Breast epithelium (tissue), 3 donors: Measurements from ENCODE around the gene CALM1.

Experiments used
- POLR2A ChIP-seq: fragments of 450-650 bp; IDR thresholded peaks from one replicate; pipeline ENCODE4 v1.6.1; 2016; ENCODE audit warnings: antibody characterized with exemption, mild to moderate bottlenecking, moderate library complexity
- POLR2AphosphoS5 ChIP-seq, 3 donors: sonication (generic); formaldehyde crosslinking; IDR thresholded peaks; one replicate each; pipeline ENCODE4 v1.6.1; 2017; ENCODE audit warnings: antibody characterized with exemption in 3 of 3
- TF ChIP-seq, protein P1 (sequence below), 3 donors: fragments of 450-650 bp; IDR thresholded peaks; one replicate each; pipeline ENCODE4 v1.5.1; 2016 to 2017; ENCODE audit warnings: antibody characterized with exemption in 3 of 3, mild to moderate bottlenecking in 3 of 3, moderate library complexity in 3 of 3

DNA sequence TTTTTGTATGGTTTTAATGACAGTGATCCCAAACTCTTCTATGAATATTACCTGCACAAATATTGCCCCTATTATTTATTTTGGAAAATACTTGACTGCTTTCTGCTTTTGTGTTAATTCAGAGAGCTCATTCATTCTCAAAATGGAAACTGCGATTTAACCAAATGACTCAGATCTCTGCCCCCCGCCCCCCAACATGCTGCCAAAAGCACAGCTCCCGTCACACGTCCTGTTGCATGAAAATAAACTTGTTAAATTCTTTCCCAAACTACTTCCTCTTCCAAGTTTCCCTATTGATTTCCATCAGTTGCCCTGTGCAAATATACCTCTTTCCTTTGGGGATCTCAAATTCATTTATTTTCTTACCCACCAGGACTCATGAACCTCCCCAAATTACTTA is 47.1 kb upstream of the CALM1 start:
- TF ChIP-seq, protein P1, sequence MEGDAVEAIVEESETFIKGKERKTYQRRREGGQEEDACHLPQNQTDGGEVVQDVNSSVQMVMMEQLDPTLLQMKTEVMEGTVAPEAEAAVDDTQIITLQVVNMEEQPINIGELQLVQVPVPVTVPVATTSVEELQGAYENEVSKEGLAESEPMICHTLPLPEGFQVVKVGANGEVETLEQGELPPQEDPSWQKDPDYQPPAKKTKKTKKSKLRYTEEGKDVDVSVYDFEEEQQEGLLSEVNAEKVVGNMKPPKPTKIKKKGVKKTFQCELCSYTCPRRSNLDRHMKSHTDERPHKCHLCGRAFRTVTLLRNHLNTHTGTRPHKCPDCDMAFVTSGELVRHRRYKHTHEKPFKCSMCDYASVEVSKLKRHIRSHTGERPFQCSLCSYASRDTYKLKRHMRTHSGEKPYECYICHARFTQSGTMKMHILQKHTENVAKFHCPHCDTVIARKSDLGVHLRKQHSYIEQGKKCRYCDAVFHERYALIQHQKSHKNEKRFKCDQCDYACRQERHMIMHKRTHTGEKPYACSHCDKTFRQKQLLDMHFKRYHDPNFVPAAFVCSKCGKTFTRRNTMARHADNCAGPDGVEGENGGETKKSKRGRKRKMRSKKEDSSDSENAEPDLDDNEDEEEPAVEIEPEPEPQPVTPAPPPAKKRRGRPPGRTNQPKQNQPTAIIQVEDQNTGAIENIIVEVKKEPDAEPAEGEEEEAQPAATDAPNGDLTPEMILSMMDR (IDR thresholded peaks at IDR 0.05): no peak
- TF ChIP-seq POLR2AphosphoS5 (IDR thresholded peaks at IDR 0.05): no peak
- no peak for TF ChIP-seq POLR2A
